HG03159 (cell line): Measurements from ENCODE around the gene HS3ST4.
"Not testable (repeated sequence)": the region's sequence is repeated elsewhere in the genome, so short reads cannot be mapped to it uniquely, and the experiment has no call there.

ENCODE experiments used
- ATAC-seq: cut with Tn5 transposase; IDR thresholded peaks from one replicate; pipeline ENCODE4 v1.9.1; 2021; ENCODE audit warnings: mild to moderate bottlenecking, moderate library complexity; ENCODE audit not compliant: unreplicated experiment

The HS3ST4 gene

GRCh38 chr16:26071101-26071866 is 379.5 kb downstream of the HS3ST4 start:
- ATAC-seq, result no peak

GRCh38 chr16:26078716-26079355 is 387.1 kb downstream of the HS3ST4 start:
- no peak for ATAC-seq

GRCh38 chr16:26087091-26087490 is 395.3 kb downstream of the HS3ST4 start:
- no peak for ATAC-seq

DNA sequence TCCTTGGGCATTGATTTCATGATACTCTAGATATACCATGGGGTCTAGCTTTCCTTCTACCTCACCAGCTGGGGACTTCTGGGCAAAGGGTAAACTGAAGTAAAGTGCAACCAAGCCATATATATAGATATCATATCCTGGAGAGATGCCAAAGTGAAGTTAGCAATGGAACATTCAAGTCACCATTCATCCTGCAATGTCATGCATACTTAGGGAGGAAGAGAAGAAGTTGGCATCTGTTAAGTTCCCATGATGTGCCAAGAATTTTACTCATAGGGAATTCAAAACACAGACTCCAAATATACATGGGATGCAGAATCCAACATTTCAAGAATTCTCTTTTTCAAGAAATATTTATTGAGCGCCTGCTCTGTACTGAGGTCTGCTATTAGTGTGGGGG is 399.8 kb downstream of the HS3ST4 start:
- ATAC-seq, result no peak

GRCh38 chr16:26098206-26098605 is 406.4 kb downstream of the HS3ST4 start:
- ATAC-seq, result not testable (repeated sequence)

- no peak for ATAC-seq
These were observed 410.6 kb downstream of the HS3ST4 start for GRCh38 chr16:26102369-26102768.

DNA sequence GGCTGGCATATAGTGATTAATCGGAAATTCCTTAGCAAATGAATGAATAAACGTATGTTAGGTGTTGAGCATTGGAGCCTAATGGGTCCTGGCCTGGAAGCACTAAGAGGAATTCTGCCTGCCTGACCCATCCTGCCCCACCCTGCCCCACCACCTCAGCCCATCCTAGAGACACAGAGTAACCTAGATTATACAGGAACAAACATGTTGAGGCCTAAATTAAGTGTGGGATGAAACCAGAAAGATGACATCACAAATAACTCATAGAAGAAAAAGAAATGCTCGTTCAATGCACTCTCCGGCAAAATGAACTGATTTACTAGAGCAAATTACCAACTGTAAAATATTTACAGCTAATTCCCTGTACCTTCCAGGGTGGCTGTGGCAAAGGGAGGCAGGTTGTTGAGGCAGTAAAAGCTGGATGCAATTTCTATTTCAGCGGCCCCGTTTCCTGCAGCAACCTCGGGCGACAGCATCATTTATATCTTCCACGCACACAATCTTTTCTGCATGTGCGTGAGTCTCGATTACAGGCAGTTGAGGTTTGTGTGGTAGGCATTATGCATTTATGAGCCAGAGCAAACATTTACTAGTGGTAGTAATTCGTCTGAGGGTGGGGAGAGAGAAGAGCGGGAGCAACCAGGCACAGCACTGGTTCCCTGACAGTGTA is 417.2 kb downstream of the HS3ST4 start:
- no peak for ATAC-seq

GRCh38 chr16:26111900-26112299 is 420.1 kb downstream of the HS3ST4 start:
- no peak for ATAC-seq

- ATAC-seq, result no peak
These were observed 426.8 kb downstream of the HS3ST4 start for GRCh38 chr16:26118575-26118974.

DNA sequence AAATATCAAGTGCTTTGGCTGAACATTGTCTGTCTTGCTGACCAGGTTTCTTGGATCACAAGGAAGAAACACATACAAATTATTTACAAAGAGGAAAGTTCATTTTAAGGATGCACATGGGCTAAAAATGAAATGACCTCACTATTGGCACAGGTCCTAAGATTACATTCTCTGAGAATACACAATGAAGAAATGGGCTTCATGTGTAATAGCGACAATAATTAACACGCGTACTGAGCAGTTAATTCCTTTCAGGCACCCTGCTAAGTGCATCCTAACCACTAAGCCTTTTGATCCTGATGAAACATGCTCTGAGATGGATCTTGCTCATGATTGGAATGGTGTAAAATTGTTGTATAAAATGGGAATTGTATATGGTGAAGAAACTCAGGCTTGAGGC is 429.0 kb downstream of the HS3ST4 start:
- ATAC-seq, result no peak

DNA sequence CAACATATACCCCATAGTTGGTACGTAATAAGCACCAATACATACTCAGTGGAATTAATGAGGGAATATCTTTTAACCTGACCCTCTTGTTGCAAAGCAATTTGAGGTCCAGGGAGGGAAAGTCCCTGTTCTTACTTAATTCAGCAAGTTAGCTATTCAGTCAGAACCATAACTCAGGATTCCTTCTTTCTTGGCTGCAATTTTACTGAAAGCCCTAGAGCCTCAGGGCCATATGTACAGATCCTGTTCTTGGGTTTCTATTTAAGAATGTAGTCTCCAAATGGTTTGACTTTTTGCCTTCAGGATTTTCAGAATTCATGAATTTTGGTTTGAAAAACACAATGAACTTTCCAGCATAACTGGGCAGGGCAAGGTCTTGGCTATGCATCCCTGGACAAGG is 436.5 kb downstream of the HS3ST4 start:
- no peak for ATAC-seq

DNA sequence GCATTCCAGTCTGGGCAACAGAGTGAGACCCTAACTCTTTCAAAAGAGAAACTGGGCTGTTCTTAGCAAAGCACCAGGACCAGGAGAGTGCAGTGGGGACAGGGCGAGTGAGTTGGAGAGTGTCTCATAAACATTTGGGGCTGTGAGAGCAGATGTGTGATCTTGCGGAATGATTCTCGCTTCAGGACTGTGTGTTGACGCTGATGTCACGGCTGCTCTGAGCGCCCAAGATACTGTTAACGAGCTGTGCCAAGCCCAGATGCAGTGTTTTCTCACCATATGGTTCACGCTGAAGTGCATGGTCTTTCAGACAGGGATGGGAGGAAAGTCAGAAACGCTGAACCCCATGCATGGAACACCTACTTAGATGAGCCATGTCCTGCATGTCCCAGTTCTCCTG is 438.2 kb downstream of the HS3ST4 start:
- no peak for ATAC-seq

DNA sequence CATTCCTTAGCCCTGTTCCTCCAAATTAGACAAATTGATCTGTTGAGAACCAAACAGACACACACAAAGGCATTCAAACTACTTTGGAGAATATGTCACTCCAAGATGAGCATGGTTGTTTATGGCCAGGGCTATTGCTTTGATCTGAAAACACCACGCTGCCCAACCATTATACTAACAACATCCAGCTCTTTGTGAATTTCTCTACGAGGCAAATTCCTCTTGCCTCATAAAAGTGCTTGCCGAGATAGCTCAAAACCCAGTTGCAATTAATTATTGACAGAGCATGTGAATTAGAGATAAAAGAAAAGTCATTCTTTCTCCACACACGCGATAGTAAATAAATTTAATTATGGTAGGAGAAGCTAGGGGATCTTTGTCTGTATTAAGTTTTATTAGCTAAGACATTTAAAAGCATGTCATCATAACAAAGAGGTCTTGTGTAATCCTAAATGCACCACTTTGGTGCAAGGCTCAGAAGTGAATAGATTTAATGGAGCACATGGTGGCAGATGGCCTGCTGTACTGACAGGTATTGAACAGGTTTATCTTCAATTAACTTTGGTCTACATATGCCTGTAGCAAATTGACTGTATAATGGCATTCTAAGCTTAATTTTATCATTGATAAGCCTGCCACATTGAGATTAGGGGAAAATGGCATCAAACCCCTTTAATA is 441.8 kb downstream of the HS3ST4 start:
- no peak for ATAC-seq

- no peak for ATAC-seq
These were observed 442.8 kb downstream of the HS3ST4 start for GRCh38 chr16:26134588-26134987.

- ATAC-seq, result no peak
These were observed 446.2 kb downstream of the HS3ST4 start for GRCh38 chr16:26137956-26138355.

DNA sequence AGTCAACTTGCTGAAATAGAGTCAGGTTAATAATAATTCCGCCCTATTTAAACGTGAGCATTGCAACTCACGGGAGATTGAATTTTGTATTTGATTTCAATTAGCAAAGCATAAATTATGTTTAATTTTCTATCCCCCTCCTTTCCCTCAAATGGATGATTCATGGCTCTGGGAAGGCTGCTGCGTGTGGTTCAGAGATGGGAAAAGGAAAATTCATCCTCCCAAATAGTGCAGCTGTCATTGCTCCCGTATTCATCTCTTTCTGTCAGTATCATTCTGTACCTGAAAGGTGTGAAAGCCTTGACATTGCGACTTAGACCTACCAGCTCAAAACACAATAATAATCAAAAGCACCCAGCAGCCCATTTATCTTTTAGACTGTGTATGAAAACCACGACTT is 447.3 kb downstream of the HS3ST4 start:
- ATAC-seq, result no peak

DNA sequence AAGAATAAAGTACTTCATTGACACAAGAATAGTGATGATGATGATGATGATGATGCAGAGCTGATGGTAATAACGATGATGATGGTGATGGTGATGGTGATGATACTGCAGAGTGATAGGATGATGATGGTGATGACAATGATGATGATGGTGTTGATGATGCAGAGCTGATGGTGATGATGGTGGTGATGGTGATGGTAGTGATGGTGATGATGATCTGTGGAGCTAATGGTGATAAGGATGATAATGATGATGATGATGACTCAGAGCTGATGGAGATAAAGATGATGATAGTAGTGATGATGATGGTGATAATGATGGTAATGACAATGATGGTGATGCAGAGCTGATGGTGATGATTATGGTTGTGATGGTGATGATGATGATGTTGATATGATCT is 448.1 kb downstream of the HS3ST4 start:
- ATAC-seq, result no peak

GRCh38 chr16:26149364-26150190 is 457.8 kb downstream of the HS3ST4 start:
- ATAC-seq, result no peak

- no peak for ATAC-seq
These were observed 463.5 kb downstream of the HS3ST4 start for GRCh38 chr16:26155221-26155620.

- no peak for ATAC-seq
These were observed 465.6 kb downstream of the HS3ST4 start for GRCh38 chr16:26157319-26157718.
